ENCODE measurements around the gene TMEM138. TPM values are rescaled to one million over a fixed set of nuclear protein-coding genes. Genes with fewer than 3 reads are reported as not detected.

TMEM138 gene
- total RNA-seq, 2 experiments from 2014 or later = 59.2 to 60.9 TPM

DNA sequence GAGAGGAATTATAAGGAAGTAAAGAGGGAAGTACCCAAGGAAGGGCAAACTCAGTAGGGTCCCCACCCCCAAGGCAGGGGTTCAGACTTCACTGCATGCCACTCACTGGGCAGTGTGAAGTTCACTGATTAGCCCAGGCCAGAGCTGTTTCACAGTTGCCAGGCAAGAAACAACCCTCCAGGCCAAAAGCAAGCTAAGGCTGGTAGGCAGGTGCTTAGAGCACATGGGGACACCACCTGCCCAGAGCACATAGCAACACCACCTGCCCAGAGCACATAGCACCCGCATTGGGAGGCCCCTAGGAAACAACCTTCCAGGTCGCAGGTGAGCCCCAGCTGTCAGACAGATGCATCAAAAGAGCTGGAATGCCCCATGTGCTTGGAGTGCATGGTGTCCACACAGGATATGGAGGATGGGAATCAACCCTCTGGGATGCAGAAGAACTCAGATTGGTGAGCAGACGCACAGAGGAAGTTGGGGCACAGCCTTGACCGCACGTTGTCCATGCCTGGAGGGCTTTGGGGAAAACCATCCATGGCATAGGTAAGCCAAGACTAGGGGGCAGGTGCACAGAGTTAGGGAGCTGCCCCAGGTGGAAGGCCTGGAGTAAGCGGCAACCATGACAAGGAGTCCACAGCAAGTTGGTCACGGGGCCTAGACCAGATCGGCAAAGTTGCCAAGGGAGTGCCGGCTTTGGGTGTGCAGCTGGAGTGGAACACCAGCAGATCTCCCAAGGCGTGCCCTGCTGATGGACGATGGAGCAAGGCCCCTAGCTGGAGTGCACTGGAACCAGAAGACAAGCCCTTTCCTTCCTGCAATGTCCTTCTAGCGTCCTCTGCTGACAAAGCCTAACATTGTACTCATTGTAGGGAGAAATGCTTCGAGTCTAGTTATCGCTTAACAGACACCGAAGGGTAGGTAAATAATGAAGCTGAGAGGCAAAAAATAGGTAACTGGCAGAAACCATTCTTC, 22.4 kb downstream of the TMEM138 start:
- ATAC-seq (ENCODE audit: poor library complexity) = no peak
- CTCF ChIA-PET = interaction anchor here (0.6 to 9.3 kb wide), 11 partner anchors 10 to 554 kb away, joined by 3 to 173 read pairs (median 6); partner anchors contain the start of genes CYB561A3 and TMEM138
- no peaks in the 10 kb centered on the region for H3K36me3 ChIP-seq (ENCODE audit: insufficient read depth, low read length)
- no peak for DNase-seq
- Mint-ChIP-seq H3K9me3 (no peaks in the 10 kb centered on the region), H3K4me1 (ENCODE audit: low read depth) (peaks cover 7% of the 10 kb centered on the region), H3K4me3 (no peak overlapping the region), H3K36me3 (ENCODE audit: low read depth) (peaks cover 4% of the 10 kb centered on the region), H3K27me3 (no peaks in the 10 kb centered on the region), H3K27ac (no peak overlapping the region)
- H3K27me3 ChIP-seq (ENCODE audit: control insufficient read depth in 1 of 2, insufficient read depth in 2 of 2, low read length in 2 of 2) = no peaks in the 10 kb centered on the region
- peaks cover 6% of the 10 kb centered on the region for H3K4me1 ChIP-seq (ENCODE audit: insufficient read depth, low read length)
- POLR2A ChIA-PET = interaction anchor here (2.9 to 3.2 kb wide), 3 partner anchors 23 to 51 kb away, joined by 20 to 43 read pairs (median 26); partner anchors contain the start of genes CYB561A3, DDB1, TKFC and TMEM138
- no peak overlapping the region for H3K4me3 ChIP-seq (ENCODE audit: low read length)
- TF ChIP-seq, protein P1, sequence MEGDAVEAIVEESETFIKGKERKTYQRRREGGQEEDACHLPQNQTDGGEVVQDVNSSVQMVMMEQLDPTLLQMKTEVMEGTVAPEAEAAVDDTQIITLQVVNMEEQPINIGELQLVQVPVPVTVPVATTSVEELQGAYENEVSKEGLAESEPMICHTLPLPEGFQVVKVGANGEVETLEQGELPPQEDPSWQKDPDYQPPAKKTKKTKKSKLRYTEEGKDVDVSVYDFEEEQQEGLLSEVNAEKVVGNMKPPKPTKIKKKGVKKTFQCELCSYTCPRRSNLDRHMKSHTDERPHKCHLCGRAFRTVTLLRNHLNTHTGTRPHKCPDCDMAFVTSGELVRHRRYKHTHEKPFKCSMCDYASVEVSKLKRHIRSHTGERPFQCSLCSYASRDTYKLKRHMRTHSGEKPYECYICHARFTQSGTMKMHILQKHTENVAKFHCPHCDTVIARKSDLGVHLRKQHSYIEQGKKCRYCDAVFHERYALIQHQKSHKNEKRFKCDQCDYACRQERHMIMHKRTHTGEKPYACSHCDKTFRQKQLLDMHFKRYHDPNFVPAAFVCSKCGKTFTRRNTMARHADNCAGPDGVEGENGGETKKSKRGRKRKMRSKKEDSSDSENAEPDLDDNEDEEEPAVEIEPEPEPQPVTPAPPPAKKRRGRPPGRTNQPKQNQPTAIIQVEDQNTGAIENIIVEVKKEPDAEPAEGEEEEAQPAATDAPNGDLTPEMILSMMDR (IDR thresholded peaks at IDR 0.05) = no peak
- no peaks in the 10 kb centered on the region for H3K9me3 ChIP-seq (ENCODE audit: control insufficient read depth in 1 of 2, insufficient read depth in 1 of 2, low read length in 2 of 2)
- intact Hi-C loops (cut with DNase I, micrococcal nuclease) = loop anchor here (1.0 to 2.0 kb wide), 3 partner anchors 48 to 554 kb away; no protein-coding TSS in a partner anchor
- no peak overlapping the region for H3K27ac ChIP-seq (ENCODE audit: low read depth in 1 of 2, low read length in 2 of 2)

DNA sequence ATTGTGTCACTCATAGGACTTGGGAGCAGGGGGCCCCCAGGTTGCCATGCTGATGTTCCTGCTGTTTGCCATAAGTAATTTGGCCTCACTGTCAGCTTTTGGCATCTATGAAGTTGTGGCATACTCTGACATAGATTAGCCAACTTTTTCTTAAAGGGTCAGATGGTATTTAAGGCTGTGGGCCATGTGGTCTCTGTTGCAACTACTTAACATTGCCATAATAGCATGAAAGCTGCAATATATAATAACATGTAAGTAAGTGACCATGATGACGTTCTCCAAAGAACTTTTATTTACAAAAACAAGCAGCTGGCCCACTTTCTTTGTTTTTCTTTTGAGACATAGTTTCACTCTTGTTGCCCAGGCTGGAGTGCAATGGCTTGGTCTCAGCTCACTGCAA, 28.0 kb downstream of the TMEM138 start:
- Histone ChIP-seq H3K9me3 (ENCODE audit: control insufficient read depth in 1 of 2, insufficient read depth in 1 of 2, low read length in 2 of 2) (no peaks in the 10 kb centered on the region), H3K4me3 (ENCODE audit: low read length) (no peak overlapping the region), H3K4me1 (ENCODE audit: insufficient read depth, low read length) (peaks cover 34% of the 10 kb centered on the region), H3K27me3 (ENCODE audit: control insufficient read depth in 1 of 2, insufficient read depth in 2 of 2, low read length in 2 of 2) (no peaks in the 10 kb centered on the region), H3K27ac (ENCODE audit: low read depth in 1 of 2, low read length in 2 of 2) (no peak overlapping the region), H3K36me3 (ENCODE audit: insufficient read depth, low read length) (peaks cover 5% of the 10 kb centered on the region)
- DNase-seq = no peak
- H3K27ac Mint-ChIP-seq = no peak overlapping the region
- intact Hi-C loops (cut with DNase I, micrococcal nuclease) = loop anchor here (5.0 to 10.0 kb wide), 2 partner anchors 37 to 135 kb away; partner anchors contain the start of gene CPSF7 (in 2 of the 2)
- H3K4me1 Mint-ChIP-seq (ENCODE audit: low read depth) = peaks cover 30% of the 10 kb centered on the region
- ChIA-PET CTCF (interaction anchor here (1.1 kb wide), 1 partner anchor 54 kb away, joined by 7 read pairs; no protein-coding TSS in a partner anchor), POLR2A (interaction anchor here (4.0 kb wide), 1 partner anchor 28 kb away, joined by 44 read pairs; the partner anchor contains the start of genes CYB561A3 and TMEM138)
- no peak for ATAC-seq (ENCODE audit: poor library complexity)
- TF ChIP-seq, protein P1 (IDR thresholded peaks at IDR 0.05) = no peak
- H3K36me3 Mint-ChIP-seq (ENCODE audit: low read depth) = peaks cover 13% of the 10 kb centered on the region
- H3K9me3 Mint-ChIP-seq = no peaks in the 10 kb centered on the region
- H3K4me3 Mint-ChIP-seq = peak overlapping the region; percentile 30
- H3K27me3 Mint-ChIP-seq = no peaks in the 10 kb centered on the region

DNA sequence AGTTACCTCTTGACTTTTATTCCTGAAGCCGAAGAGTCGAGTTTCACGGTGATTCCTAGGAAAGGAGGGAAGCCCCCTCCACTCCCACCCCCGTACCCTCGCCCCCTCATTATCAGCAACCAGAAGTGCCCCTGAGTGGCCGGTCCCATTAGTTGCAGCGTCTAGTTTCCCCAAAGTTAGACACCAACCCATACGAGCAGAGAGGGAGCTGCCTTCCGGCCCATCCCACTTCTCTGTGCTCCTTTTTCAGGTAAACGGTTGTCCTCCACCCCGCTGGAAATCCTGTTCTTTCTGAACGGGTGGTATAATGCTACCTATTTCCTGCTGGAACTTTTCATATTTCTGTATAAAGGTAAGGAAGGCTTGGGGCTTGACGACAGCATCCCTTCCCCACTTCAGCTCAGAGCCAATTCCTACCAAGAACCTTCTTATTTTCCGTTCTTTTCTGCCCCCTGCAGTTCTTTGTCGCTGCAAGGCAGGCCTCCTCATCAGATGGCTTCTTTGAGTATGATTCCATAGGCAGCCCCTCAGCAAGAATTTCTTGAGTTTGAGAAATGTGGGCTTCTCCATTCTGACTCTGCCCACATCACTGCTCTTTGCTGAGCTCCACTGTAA, 30.9 kb downstream of the TMEM138 start:
- peaks cover 14% of the 10 kb centered on the region for H3K36me3 ChIP-seq (ENCODE audit: insufficient read depth, low read length)
- H3K4me1 ChIP-seq (ENCODE audit: insufficient read depth, low read length) = peaks cover 28% of the 10 kb centered on the region
- CTCF ChIA-PET = interaction anchor here (0.7 to 4.1 kb wide), 14 partner anchors 7 to 562 kb away, joined by 3 to 42 read pairs (median 4); partner anchors contain the start of genes CPSF7, CYB561A3, DDB1 and SDHAF2
- ATAC-seq (ENCODE audit: poor library complexity) (peak; percentile 59), DNase-seq (peak in 9 of 14 experiments; percentile 3 to 65 (median 14))
- TF ChIP-seq, protein P1 (IDR thresholded peaks at IDR 0.05) = peak; percentile 51
- H3K36me3 Mint-ChIP-seq (ENCODE audit: low read depth) = peaks cover 35% of the 10 kb centered on the region
- peak overlapping the region; percentile 79 to 89 for H3K27ac ChIP-seq (ENCODE audit: low read depth in 1 of 2, low read length in 2 of 2)
- no peaks in the 10 kb centered on the region for H3K27me3 ChIP-seq (ENCODE audit: control insufficient read depth in 1 of 2, insufficient read depth in 2 of 2, low read length in 2 of 2)
- intact Hi-C loops (cut with DNase I, micrococcal nuclease) = loop anchor here (2.0 to 10.0 kb wide), 3 partner anchors 34 to 138 kb away; partner anchors contain the start of gene CPSF7 (in 2 of the 2)
- POLR2A ChIA-PET = interaction anchor here (0.7 to 4.0 kb wide), 14 partner anchors 8 to 1488 kb away, joined by 3 to 44 read pairs (median 4); partner anchors contain the start of genes CPSF7, CYB561A3, DDB1 and PRPF19
- peaks cover 23% of the 10 kb centered on the region for H3K4me1 Mint-ChIP-seq (ENCODE audit: low read depth)
- no peaks in the 10 kb centered on the region for H3K9me3 Mint-ChIP-seq
- H3K4me3 ChIP-seq (ENCODE audit: low read length) = peak overlapping the region; percentile 76
- peak overlapping the region; percentile 99 for H3K27ac Mint-ChIP-seq
- H3K9me3 ChIP-seq (ENCODE audit: control insufficient read depth in 1 of 2, insufficient read depth in 1 of 2, low read length in 2 of 2) = no peaks in the 10 kb centered on the region
- peak overlapping the region; percentile 98 for H3K4me3 Mint-ChIP-seq
- no peaks in the 10 kb centered on the region for H3K27me3 Mint-ChIP-seq
